ENCODE data around the gene CXorf58. TPM values are rescaled to one million over a fixed set of nuclear protein-coding genes. Genes with fewer than 3 reads are reported as not detected.

The CXorf58 gene
- total and polyA plus RNA-seq, 2 of the 8 experiments (the other 6 are each of a cell fraction or from before 2014, with no cell fraction given): 0.05 TPM; not detected in 1

DNA sequence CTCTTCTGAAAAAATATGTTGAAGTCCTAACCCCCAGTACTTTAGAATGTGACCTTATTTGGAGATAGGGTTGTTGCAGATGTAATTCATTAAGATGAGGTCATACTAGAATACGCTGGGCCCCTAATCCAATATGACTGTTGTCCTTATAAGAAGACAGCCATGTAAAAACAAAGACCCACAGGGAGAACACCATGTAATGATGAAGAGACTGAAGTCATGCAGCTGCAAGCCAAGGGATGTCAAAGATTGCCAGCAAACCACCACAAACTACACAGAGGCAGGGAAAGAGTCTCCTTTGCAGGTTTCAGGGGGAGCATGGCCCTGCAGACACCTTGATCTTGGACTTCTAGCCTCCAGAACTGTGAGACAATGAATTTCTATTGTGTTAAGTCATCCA is 37.4 kb downstream of the CXorf58 start:
- no peak overlapping the region for H3K4me3 ChIP-seq (ENCODE audit: extremely low read depth in 1 of 4, insufficient read depth in 2 of 4, low read depth in 3 of 4, low read length in 4 of 4)
- no peak overlapping the region for H3K4ac ChIP-seq (replicated peaks; ENCODE audit: insufficient read length, low read depth, low read length)
- H3K4me1 ChIP-seq (replicated peaks in 1 of 4; ENCODE audit: control insufficient read depth in 3 of 4, insufficient read depth in 4 of 4, low read length in 3 of 4): no peaks in the 10 kb centered on the region
- peak; percentile 21; the same call in 1 of the 2 replicates for TF ChIP-seq SRF (IDR thresholded peaks at IDR 0.05; ENCODE audit: low read depth, low read length)
- no peak for TF ChIP-seq USF2 (IDR thresholded peaks at IDR 0.05; ENCODE audit: low read length)
- FAIRE-seq (no peak), DNase-seq (ENCODE audit: low read depth in 1 of 2, low spot score in 2 of 2) (no peak)
- POLR2A ChIA-PET (ENCODE audit: partially characterized antibody): no interaction called here
- CTCF ChIA-PET (ENCODE audit: partially characterized antibody): interaction anchor here (0.6 kb wide), 1 partner anchor 616 kb away, joined by 3 read pairs; no protein-coding TSS in a partner anchor
- no peak overlapping the region for H3K4me2 ChIP-seq (ENCODE audit: insufficient read depth in 1 of 2, low read depth in 2 of 2, low read length in 2 of 2)
- H3K9ac ChIP-seq (replicated peaks in 1 of 4; ENCODE audit: extremely low read depth in 1 of 4, low read depth in 3 of 4, low read length in 3 of 4): no peak overlapping the region
- no peak overlapping the region for H2BK15ac ChIP-seq (ENCODE audit: low read length)
- no peaks in the 10 kb centered on the region for H3K23me2 ChIP-seq (ENCODE audit: low read depth, low read length)
- no peak overlapping the region for H2BK5ac ChIP-seq (ENCODE audit: low read depth, low read length)
- no peak overlapping the region for H3K18ac ChIP-seq (ENCODE audit: extremely low read depth, low read length)
- no peak overlapping the region for H2AFZ ChIP-seq (ENCODE audit: low read length)
- H3K56ac ChIP-seq (replicated peaks; ENCODE audit: insufficient read length, low read depth, low read length): no peak overlapping the region
- no peaks in the 10 kb centered on the region for H3K9me3 ChIP-seq (ENCODE audit: insufficient read depth in 2 of 2, low read depth in 1 of 2, low read length in 1 of 2)
- H2AK5ac ChIP-seq (ENCODE audit: low read depth, low read length): no peak overlapping the region
- no peak overlapping the region for H2BK20ac ChIP-seq (ENCODE audit: low read length)
- no peak overlapping the region for H4K91ac ChIP-seq (replicated peaks; ENCODE audit: insufficient read length, low read length)
- no peaks in the 10 kb centered on the region for H4K20me1 ChIP-seq (replicated peaks in 1 of 2; ENCODE audit: control insufficient read depth in 1 of 2, insufficient read depth in 2 of 2, low read length in 2 of 2)
- no peak overlapping the region for H2BK12ac ChIP-seq (ENCODE audit: low read depth, low read length)
- no peak overlapping the region for H4K5ac ChIP-seq (ENCODE audit: insufficient read length, low read depth, low read length)
- H3K36me3 ChIP-seq (ENCODE audit: control insufficient read depth in 2 of 4, insufficient read depth in 4 of 4, low read length in 3 of 4): no peaks in the 10 kb centered on the region
- H4K8ac ChIP-seq (ENCODE audit: extremely low read depth, insufficient read depth, low read length): no peak overlapping the region
- H3K23ac ChIP-seq (ENCODE audit: insufficient read length): no peak overlapping the region
- H3K27ac ChIP-seq (ENCODE audit: low read depth, low read length): no peak overlapping the region
- H3K27me3 ChIP-seq (replicated peaks in 1 of 4; ENCODE audit: control insufficient read depth in 3 of 4, extremely low read depth in 1 of 4, insufficient read depth in 3 of 4, low read length in 3 of 4): no peaks in the 10 kb centered on the region
- no peaks in the 10 kb centered on the region for H3K79me2 ChIP-seq (ENCODE audit: control insufficient read depth in 1 of 2, insufficient read depth in 2 of 2, low read length in 2 of 2)
- no peak overlapping the region for H2BK120ac ChIP-seq (replicated peaks; ENCODE audit: low read depth, low read length)
- no peak overlapping the region for H3K14ac ChIP-seq (ENCODE audit: insufficient read length)
- 100% methylated on average over 1 of the region's 1 CpG; no CpG with 5 or more reads in 1 of the 2 experiments for WGBS, 2 experiments (ENCODE audit: extremely low coverage in 1 of 2, insufficient coverage in 1 of 2, insufficient read length in 1 of 2, insufficient replicate concordance in 2 of 2, low coverage in 1 of 2, low lambda C conversion rate in 2 of 2, missing lambda C conversion rate in 1 of 2)
- H3K79me1 ChIP-seq (ENCODE audit: low read depth, low read length): no peaks in the 10 kb centered on the region
